ENCODE data around the gene FHOD3.

GRCh38 chr18:36792634-36793283 lies 495.2 kb downstream of the FHOD3 start:
- TF ChIP-seq CTCF (IDR thresholded peaks at IDR 0.05) (no peak), POLR2A (IDR thresholded peaks at IDR 0.05) (no peak), EP300 (IDR thresholded peaks at IDR 0.05; ENCODE audit: low read depth) (no peak), POLR2AphosphoS5 (IDR thresholded peaks at IDR 0.05) (no peak)
